Activated gamma-delta T cell treated with anti-CD3 and anti-CD28 coated beads, Interleukin-2, amount 50 U/mL, for 16 hours (primary cell): Measurements from ENCODE around the gene KCTD10.
"Not testable (repeated sequence)": the region's sequence is repeated elsewhere in the genome, so short reads cannot be mapped to it uniquely, and the experiment has no call there.

Experiments used
- DNase-seq: peaks from one replicate; pipeline ENCODE4 v3.0.0-alpha.2; 2020; ENCODE audit warnings: low read depth

Gene KCTD10

GRCh38 chr12:109473526-109474270 lies 3.4 kb downstream of the KCTD10 start:
- not testable (repeated sequence) for DNase-seq

- no peak for DNase-seq
Measured at GRCh38 chr12:109473006-109473405, 4.1 kb downstream of the KCTD10 start.

DNA sequence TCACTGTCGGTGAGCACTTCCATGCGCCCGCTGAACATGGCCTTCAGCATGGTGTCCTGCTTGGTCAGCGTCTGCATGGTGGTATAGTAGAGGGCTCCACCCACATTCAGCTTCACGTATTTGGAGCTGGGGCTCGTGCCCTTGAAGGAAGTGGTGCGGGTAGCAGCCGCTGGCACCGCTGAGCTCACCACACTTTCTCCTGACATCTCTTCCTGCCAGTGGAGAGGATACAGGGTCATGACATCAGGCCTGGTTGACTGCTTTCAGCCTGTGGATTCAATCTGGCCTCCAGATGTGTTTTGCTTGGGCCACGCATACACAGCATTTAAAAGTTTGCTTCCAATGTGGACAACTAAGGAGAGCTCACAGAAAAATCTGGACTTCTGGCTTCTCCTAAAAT lies 7.6 kb downstream of the KCTD10 start:
- DNase-seq, result no peak

- DNase-seq, result no peak
Measured at GRCh38 chr12:109467978-109468676, 9.0 kb downstream of the KCTD10 start.

DNA sequence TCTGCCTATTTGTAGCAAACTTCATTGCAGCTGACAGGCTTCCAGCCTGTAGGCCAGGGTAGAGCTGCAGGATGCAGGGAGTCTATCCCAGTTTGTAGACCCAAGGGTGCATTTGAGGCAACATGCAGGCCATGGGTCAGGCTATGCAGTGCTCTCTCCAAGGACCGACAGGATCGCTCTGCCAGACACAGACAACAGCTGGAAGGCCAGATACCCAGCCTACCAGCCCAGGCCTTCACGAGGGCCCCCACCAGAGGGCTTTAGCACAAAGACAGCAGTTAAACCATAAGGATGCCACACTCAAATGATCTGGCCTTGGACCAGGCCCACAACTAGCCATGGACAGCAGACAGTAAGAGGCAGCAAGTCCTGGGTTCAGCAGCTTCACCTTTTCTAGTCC lies 10.3 kb downstream of the KCTD10 start:
- no peak for DNase-seq

DNA sequence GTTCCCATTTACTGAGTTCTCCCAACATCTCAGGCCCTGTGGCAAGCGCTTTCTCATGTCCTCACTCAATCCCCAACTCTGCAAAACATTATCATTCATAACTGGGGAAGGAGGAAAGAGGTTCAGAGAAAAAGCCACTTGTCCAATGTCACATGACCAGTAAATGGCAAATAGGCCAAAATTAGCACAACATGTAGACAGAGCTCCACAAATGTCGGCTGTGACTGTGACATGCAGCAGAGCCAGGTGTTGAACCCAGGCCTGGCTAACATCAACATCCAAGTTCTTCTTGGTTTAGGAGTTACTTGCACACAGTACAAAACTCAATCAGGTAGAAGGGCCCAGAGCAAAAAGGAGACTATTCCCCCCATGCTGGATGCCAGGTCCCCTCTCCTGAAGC lies 10.8 kb downstream of the KCTD10 start:
- DNase-seq, result no peak

- no peak for DNase-seq
Measured at GRCh38 chr12:109464642-109465351, 12.3 kb downstream of the KCTD10 start.

GRCh38 chr12:109463756-109464155 lies 13.3 kb downstream of the KCTD10 start:
- no peak for DNase-seq

- no peak for DNase-seq
Measured at GRCh38 chr12:109462868-109463692, 14.0 kb downstream of the KCTD10 start.

DNA sequence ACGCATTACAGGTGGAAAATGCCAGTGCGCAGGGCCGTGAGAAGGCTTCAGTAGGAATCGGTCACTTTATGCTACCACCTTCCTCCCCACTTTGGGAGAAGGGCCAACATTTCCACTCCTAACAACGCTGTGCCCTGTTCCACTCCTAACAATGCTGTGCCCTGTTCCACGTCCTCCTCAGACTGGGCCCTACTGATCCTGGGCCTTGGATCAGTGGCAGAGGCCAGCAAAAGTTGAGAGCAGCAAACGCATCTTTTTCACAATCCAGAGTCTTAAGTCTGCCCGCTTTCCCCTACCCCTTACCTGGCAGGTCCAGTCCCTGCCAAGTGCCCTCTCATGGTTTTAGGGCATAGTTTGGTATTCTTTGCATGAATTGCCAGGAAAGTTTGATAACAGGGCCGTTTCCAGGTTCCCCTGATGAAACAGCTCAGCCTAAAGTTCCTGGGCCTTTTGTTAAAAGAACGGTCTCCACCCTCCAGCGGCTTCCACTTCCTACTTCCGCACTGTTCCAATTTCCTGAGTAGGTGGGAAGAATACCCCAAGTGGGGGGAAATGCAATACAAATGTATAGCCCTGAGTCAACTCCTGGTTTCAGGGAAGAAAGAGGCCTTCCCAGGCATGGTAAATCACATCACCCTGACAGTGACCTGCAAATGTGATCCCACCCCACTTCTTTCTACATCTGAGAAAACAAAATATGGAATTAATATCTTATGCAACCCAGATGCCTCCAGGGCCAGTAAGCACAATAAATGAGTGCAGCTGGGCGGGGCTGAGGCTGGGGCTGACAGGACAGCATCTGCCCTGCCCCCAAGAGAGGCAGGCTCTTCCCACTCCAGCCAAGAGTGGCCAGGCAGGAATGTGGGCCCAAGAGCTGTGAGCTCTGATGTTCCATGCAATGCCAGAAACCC lies 15.0 kb downstream of the KCTD10 start:
- no peak for DNase-seq

- DNase-seq, result no peak
Measured at GRCh38 chr12:109461049-109461845, 15.9 kb downstream of the KCTD10 start.

- no peak for DNase-seq
Measured at GRCh38 chr12:109460538-109460937, 16.6 kb downstream of the KCTD10 start.

DNA sequence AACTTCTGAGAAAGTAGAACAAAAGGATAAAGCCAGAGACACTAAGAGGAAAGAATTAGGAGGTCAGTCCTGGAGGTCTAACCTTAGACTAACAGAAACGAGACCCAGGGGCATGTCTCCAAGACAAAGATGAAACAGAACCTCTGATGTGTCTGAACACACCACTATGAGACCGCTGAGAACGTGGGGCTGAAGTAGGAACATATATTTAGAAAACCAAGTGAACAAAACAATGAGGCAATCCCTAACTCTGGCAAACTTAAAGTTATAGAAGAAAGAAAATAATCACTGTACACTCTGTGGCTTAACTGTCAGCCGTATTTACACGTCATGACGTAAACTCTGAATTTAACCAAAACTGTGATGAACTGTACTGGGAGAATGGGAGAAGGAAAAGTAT lies 17.9 kb downstream of the KCTD10 start:
- DNase-seq, result no peak

- DNase-seq, result no peak
Measured at GRCh38 chr12:109458771-109459208, 18.3 kb downstream of the KCTD10 start.

DNA sequence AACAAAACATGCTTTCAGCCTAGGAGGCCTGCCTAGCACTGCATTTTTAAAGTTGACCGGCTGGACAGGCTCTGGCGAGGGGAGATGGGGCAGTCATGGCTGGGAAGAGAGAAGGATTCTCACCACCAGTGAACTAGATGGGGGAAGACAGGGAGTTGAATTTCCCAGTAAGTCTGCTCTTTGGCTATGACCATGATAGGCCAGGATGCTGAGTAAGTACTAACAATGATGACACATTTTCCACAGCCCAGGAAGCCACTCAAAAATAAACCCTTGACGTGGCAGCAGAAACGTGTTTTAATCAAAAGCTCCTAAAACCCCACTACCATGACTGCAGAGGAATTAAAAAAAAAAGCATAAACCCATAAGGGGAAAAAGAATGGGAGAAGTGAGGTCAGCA lies 19.0 kb downstream of the KCTD10 start:
- DNase-seq, result no peak

DNA sequence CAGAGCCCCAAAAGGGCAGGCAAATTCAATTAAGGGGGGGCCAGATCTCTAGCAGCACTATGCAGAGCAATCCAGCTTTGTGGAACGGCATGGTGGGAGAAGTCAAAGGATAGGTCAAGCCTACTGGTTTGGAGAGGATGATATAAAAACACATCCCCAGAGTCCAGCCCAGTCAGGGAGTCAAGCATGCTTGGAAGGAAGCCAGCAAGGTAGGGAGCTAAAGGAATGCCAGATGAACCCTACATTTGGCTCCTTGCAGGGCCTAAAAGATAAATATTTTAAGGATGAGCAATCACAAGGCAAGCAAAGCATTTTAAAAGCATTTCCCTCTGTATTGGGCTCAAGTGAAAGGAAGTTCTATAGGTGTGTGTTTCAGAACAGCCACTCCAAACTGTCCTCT lies 21.4 kb downstream of the KCTD10 start:
- no peak for DNase-seq

DNA sequence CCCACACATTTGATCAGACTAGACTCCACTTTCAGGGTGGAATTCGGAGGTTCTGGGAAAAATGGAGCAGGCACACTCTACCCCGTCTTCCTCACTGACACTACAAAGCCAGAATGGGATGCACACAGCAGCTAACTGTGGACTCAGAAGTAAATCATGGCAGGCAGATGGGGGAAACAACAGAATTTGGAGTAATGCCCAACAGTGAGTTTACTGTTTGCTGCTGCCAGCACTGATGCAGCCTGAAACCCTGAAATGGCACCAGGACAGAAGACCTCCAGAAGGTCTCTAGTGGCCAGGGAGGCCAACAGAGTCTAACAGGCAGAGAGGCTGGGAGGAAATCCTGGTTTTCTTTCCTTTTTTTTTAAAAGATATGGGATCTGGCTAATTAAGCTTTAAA lies 24.6 kb downstream of the KCTD10 start:
- DNase-seq, result no peak

GRCh38 chr12:109451400-109451799 lies 25.7 kb downstream of the KCTD10 start:
- DNase-seq, result no peak

DNA sequence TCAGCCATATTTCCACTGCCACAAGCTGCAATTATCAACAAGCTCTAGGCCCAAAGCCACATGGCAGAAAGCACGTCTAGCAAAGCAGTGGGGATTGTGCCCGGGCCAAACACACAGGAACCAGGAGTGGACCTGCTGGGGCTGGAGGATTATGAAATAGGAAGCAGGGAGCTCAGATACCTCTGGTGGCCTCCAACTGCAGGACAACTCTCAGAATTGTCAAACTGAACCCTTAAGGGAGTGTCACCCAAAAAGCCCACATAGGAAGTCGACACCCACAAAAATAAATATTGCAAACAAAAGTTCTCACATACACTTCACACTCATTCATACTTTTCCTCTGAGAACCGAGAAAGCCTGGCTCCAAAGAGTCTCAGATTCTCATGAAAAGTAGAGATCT lies 26.1 kb downstream of the KCTD10 start:
- DNase-seq, result no peak

- DNase-seq, result no peak
Measured at GRCh38 chr12:109449845-109450532, 27.1 kb downstream of the KCTD10 start.
